Naive thymus-derived CD8-positive, alpha-beta T cell (primary cell): ENCODE data around the gene FBXW11. TPM values are rescaled to one million over a fixed set of nuclear protein-coding genes. Genes with fewer than 3 reads are reported as not detected.
"Not testable (repeated sequence)": the region's sequence is repeated elsewhere in the genome, so short reads cannot be mapped to it uniquely, and the experiment has no call there.

Experiments used
- ATAC-seq, 2 donors: fragments of 150-1000 bp; cut with Tn5 transposase in 1 of 2; sonication (Bioruptor Pico), chemical (Tn5 transposase) in 1 of 2; 1 replicate in 1 of 2; 2 replicates in 1 of 2; pipeline ENCODE4 v1.10.0; 2021; ENCODE audit warnings: mild to moderate bottlenecking in 2 of 2, moderate library complexity in 2 of 2
- POLR2A ChIA-PET: fragments of 350-600 bp; sonication (Branson Sonifier 250); formaldehyde crosslinking; loops from one replicate; lab custom pipeline; 2021; ENCODE audit warnings: antibody characterized with exemption; lab: Charles Lee
- DNase-seq, 10 donors: peaks; one replicate each; pipeline versions ENCODE4 v3.0.0 to v3.0.0-alpha.2; 2020 to 2022
- H3K27ac Mint-ChIP-seq, 10 donors: one replicate each; pipeline ENCODE4 v1.8.0; 2020 to 2022; ENCODE audit warnings: mild to moderate bottlenecking in 10 of 10, mixed read lengths in 10 of 10, moderate library complexity in 4 of 10, inconsistent platforms in 1 of 10
- H3K27me3 Mint-ChIP-seq, 5 donors: one replicate each; pipeline ENCODE4 v1.8.0; 2021 to 2022; ENCODE audit warnings: mixed read lengths in 5 of 5
- H3K36me3 Mint-ChIP-seq, 3 donors: one replicate each; pipeline ENCODE4 v1.8.0; 2020 to 2022; ENCODE audit warnings: mixed read lengths in 3 of 3, mild to moderate bottlenecking in 2 of 3, inconsistent platforms in 1 of 3
- H3K4me1 Mint-ChIP-seq, 4 donors: one replicate each; pipeline ENCODE4 v1.8.0; 2021 to 2022; ENCODE audit warnings: mixed read lengths in 4 of 4
- H3K4me3 Mint-ChIP-seq, 10 donors: one replicate each; pipeline ENCODE4 v1.8.0; 2020 to 2022; ENCODE audit warnings: mild to moderate bottlenecking in 10 of 10, mixed read lengths in 10 of 10, moderate library complexity in 6 of 10, inconsistent platforms in 1 of 10
- H3K9me3 Mint-ChIP-seq, 9 donors: one replicate each; pipeline ENCODE4 v1.8.0; 2020 to 2022; ENCODE audit warnings: mixed read lengths in 9 of 9, mild to moderate bottlenecking in 3 of 9, inconsistent platforms in 1 of 9, moderate library complexity in 1 of 9
- polyA plus RNA-seq, 3 donors: library from polyadenylated mRNA; unstranded; fragments of 300-500 nt; fragmentation: Illumina TruSeq; gene quantifications; one replicate each; pipeline ENCODE4 v1.2.3, GENCODE V29; 2021
- total RNA-seq, 8 experiments: library from RNA in 2 of 8; stranded (reverse) in 2 of 8; gene quantifications; one replicate each; pipeline ENCODE4 v1.2.3 and lab custom pipeline; 2021 to 2026

The FBXW11 gene
- total and polyA plus RNA-seq, 5 experiments from 2014 or later: 13.5 to 39.5 (median 18.3) TPM

- H3K9me3 Mint-ChIP-seq: no peaks in the 10 kb centered on the region
- POLR2A ChIA-PET: no interaction called here
Observed at GRCh38 chr5:171920765-171921391, 85.6 kb downstream of the FBXW11 start.

GRCh38 chr5:171915700-171916099 is 90.7 kb downstream of the FBXW11 start:
- DNase-seq, H3K4me3 Mint-ChIP-seq, ATAC-seq, POLR2A ChIA-PET, H3K27me3 Mint-ChIP-seq, H3K9me3 Mint-ChIP-seq, H3K36me3 Mint-ChIP-seq: not testable (repeated sequence)
- H3K4me1 Mint-ChIP-seq: peaks cover 28 to 74% (median 63%) of the 10 kb centered on the region in 4 donors
- H3K27ac Mint-ChIP-seq: peak overlapping the region in 2 of 10 donors; percentile 15 to 71

More at GRCh38 chr5:171920765-171921391, 85.6 kb downstream of the FBXW11 start:
- no peak for ATAC-seq
- peak overlapping the region in 4 of 10 donors; percentile 10 to 66 (median 54) for H3K27ac Mint-ChIP-seq
- no peaks in the 10 kb centered on the region for H3K27me3 Mint-ChIP-seq
- no peak overlapping the region for H3K4me3 Mint-ChIP-seq
- H3K4me1 Mint-ChIP-seq: peaks cover 24 to 72% (median 57%) of the 10 kb centered on the region in 4 donors
- no peak for DNase-seq
- peaks cover 0 to 1% (median 0%) of the 10 kb centered on the region in 3 donors for H3K36me3 Mint-ChIP-seq

- ATAC-seq (no peak), DNase-seq (no peak)
- POLR2A ChIA-PET: no interaction called here
- Mint-ChIP-seq H3K4me3 (no peak overlapping the region), H3K4me1 (peaks cover 25 to 67% (median 58%) of the 10 kb centered on the region in 4 donors), H3K36me3 (peaks cover 0 to 6% (median 0%) of the 10 kb centered on the region in 3 donors), H3K9me3 (no peaks in the 10 kb centered on the region), H3K27ac (peak overlapping the region in 5 of 10 donors; percentile 4 to 79 (median 16)), H3K27me3 (no peaks in the 10 kb centered on the region)
Observed at GRCh38 chr5:171914726-171915338, 91.6 kb downstream of the FBXW11 start.

- H3K27me3 Mint-ChIP-seq: no peaks in the 10 kb centered on the region
- H3K4me1 Mint-ChIP-seq: peaks cover 21 to 59% (median 50%) of the 10 kb centered on the region in 4 donors
Observed at GRCh38 chr5:171913987-171914273, 92.5 kb downstream of the FBXW11 start.

DNA sequence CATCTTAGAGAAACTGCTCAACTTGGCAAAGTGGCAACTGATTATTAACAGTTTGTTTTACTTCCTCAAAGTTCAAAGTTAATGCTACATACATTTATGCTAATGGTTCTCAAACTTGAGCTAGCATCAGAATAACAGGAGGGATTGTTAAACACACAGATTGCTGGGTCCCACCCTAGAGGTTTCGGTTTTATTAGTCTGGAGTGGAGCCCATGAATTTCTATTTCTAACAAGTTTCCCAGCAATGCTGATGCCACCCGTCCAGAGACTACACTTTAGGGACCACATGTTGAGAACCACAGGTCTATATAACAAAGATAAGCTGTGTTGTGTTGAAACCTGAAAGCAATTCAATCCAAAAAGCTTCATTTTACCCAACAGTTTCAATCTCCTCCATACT is 95.3 kb downstream of the FBXW11 start:
- Mint-ChIP-seq H3K27ac (peak overlapping the region in 1 of 10 donors; percentile 1), H3K4me1 (peaks cover 22 to 55% (median 52%) of the 10 kb centered on the region in 4 donors), H3K9me3 (no peaks in the 10 kb centered on the region), H3K36me3 (peaks cover 0 to 21% (median 3%) of the 10 kb centered on the region in 3 donors), H3K27me3 (no peaks in the 10 kb centered on the region), H3K4me3 (no peak overlapping the region)
- ATAC-seq (no peak), DNase-seq (no peak)
- POLR2A ChIA-PET: interaction anchor here (1.9 kb wide), 1 partner anchor 96 kb away, joined by 8 read pairs; the partner anchor contains the start of gene FBXW11

More at GRCh38 chr5:171913987-171914273, 92.5 kb downstream of the FBXW11 start:
- DNase-seq (no peak), ATAC-seq (no peak)
- no peaks in the 10 kb centered on the region for H3K9me3 Mint-ChIP-seq
- POLR2A ChIA-PET: interaction anchor here (0.6 to 0.7 kb wide), 2 partner anchors 16 to 495 kb away, joined by 3 read pairs; no protein-coding TSS in a partner anchor
- peaks cover 0 to 14% (median 0%) of the 10 kb centered on the region in 3 donors for H3K36me3 Mint-ChIP-seq
- peak overlapping the region in 1 of 10 donors; percentile 44 for H3K4me3 Mint-ChIP-seq
- peak overlapping the region in 9 of 10 donors; percentile 18 to 87 (median 70) for H3K27ac Mint-ChIP-seq

- no peaks in the 10 kb centered on the region for H3K27me3 Mint-ChIP-seq
- POLR2A ChIA-PET: no interaction called here
- no peaks in the 10 kb centered on the region for H3K9me3 Mint-ChIP-seq
- peaks cover 0 to 21% (median 3%) of the 10 kb centered on the region in 3 donors for H3K36me3 Mint-ChIP-seq
- ATAC-seq (no peak), DNase-seq (no peak)
- H3K4me1 Mint-ChIP-seq: peaks cover 21 to 52% (median 50%) of the 10 kb centered on the region in 4 donors
- no peak overlapping the region for H3K4me3 Mint-ChIP-seq
- H3K27ac Mint-ChIP-seq: peak overlapping the region in 1 of 10 donors; percentile 60
Observed at GRCh38 chr5:171908638-171909037, 97.8 kb downstream of the FBXW11 start.

DNA sequence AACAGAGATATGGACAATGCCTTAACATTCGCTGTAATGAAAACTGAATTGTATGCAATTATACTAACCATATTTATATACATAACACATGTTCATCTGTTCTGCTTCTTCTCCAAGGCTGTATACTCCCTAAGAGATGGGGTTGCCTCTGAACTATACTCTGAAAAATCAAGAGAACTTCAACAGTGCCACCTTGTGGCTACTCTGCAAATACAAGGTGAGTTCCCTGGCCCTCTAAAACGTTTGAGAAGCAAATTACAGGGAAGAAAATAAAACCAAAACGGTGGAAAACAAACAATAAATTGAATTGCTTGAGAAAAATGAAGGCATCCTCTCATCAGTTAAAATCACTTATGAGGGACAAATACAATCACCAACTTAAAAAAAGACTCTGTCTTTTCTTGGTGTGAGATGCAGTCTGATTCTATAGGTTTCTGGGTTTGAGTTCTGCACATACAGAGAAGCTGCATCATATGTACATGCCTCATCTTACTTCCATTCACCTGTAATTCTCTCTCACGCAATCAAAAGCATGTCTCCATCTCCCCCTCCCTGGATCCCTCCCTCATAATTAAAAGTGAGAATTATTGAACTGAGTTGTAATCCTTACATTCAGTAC is 98.6 kb downstream of the FBXW11 start:
- H3K4me3 Mint-ChIP-seq: no peak overlapping the region
- DNase-seq: peak in 9 of 10 donors; percentile 5 to 65 (median 41)
- H3K27ac Mint-ChIP-seq: no peak overlapping the region
- peaks cover 0 to 21% (median 3%) of the 10 kb centered on the region in 3 donors for H3K36me3 Mint-ChIP-seq
- H3K9me3 Mint-ChIP-seq: no peaks in the 10 kb centered on the region
- H3K4me1 Mint-ChIP-seq: peaks cover 20 to 49% (median 45%) of the 10 kb centered on the region in 4 donors
- POLR2A ChIA-PET: no interaction called here
- peak; percentile 73 to 75 for ATAC-seq
- no peaks in the 10 kb centered on the region for H3K27me3 Mint-ChIP-seq

- peaks cover 22 to 47% (median 45%) of the 10 kb centered on the region in 4 donors for H3K4me1 Mint-ChIP-seq
- POLR2A ChIA-PET: interaction anchor here (0.6 kb wide), 1 partner anchor 105 kb away, joined by 4 read pairs; no protein-coding TSS in a partner anchor
- no peaks in the 10 kb centered on the region for H3K27me3 Mint-ChIP-seq
- no peak overlapping the region for H3K4me3 Mint-ChIP-seq
- DNase-seq: no peak
- H3K9me3 Mint-ChIP-seq: no peaks in the 10 kb centered on the region
- H3K36me3 Mint-ChIP-seq: peaks cover 0 to 25% (median 3%) of the 10 kb centered on the region in 3 donors
- no peak overlapping the region for H3K27ac Mint-ChIP-seq
- no peak for ATAC-seq
Observed at GRCh38 chr5:171906703-171907590, 99.5 kb downstream of the FBXW11 start.

GRCh38 chr5:171906066-171906570 is 100.3 kb downstream of the FBXW11 start:
- peak overlapping the region in 2 of 10 donors; percentile 0 to 53 for H3K27ac Mint-ChIP-seq
- ATAC-seq: no peak
- POLR2A ChIA-PET: interaction anchor here (0.6 kb wide), 1 partner anchor 106 kb away, joined by 4 read pairs; no protein-coding TSS in a partner anchor
- peaks cover 0 to 26% (median 3%) of the 10 kb centered on the region in 3 donors for H3K36me3 Mint-ChIP-seq
- H3K9me3 Mint-ChIP-seq: no peaks in the 10 kb centered on the region
- peaks cover 24 to 49% (median 40%) of the 10 kb centered on the region in 4 donors for H3K4me1 Mint-ChIP-seq
- peak overlapping the region in 1 of 10 donors; percentile 22 for H3K4me3 Mint-ChIP-seq
- no peak for DNase-seq
- no peaks in the 10 kb centered on the region for H3K27me3 Mint-ChIP-seq

GRCh38 chr5:171904886-171905285 is 101.6 kb downstream of the FBXW11 start:
- peaks cover 26 to 49% (median 40%) of the 10 kb centered on the region in 4 donors for H3K4me1 Mint-ChIP-seq
- peaks cover 0 to 31% (median 3%) of the 10 kb centered on the region in 3 donors for H3K36me3 Mint-ChIP-seq
- H3K27me3 Mint-ChIP-seq: no peaks in the 10 kb centered on the region
- no peaks in the 10 kb centered on the region for H3K9me3 Mint-ChIP-seq
- POLR2A ChIA-PET: no interaction called here
- ATAC-seq: no peak
- DNase-seq: no peak
- peak overlapping the region in 2 of 10 donors; percentile 5 to 10 for H3K27ac Mint-ChIP-seq
- H3K4me3 Mint-ChIP-seq: no peak overlapping the region

- H3K27me3 Mint-ChIP-seq: no peaks in the 10 kb centered on the region
- ATAC-seq (no peak), DNase-seq (no peak)
- POLR2A ChIA-PET: no interaction called here
- no peaks in the 10 kb centered on the region for H3K9me3 Mint-ChIP-seq
- H3K27ac Mint-ChIP-seq: no peak overlapping the region
- peaks cover 26 to 49% (median 43%) of the 10 kb centered on the region in 4 donors for H3K4me1 Mint-ChIP-seq
- no peak overlapping the region for H3K4me3 Mint-ChIP-seq
- peaks cover 0 to 46% (median 10%) of the 10 kb centered on the region in 3 donors for H3K36me3 Mint-ChIP-seq
Observed at GRCh38 chr5:171901764-171902163, 104.7 kb downstream of the FBXW11 start.

DNA sequence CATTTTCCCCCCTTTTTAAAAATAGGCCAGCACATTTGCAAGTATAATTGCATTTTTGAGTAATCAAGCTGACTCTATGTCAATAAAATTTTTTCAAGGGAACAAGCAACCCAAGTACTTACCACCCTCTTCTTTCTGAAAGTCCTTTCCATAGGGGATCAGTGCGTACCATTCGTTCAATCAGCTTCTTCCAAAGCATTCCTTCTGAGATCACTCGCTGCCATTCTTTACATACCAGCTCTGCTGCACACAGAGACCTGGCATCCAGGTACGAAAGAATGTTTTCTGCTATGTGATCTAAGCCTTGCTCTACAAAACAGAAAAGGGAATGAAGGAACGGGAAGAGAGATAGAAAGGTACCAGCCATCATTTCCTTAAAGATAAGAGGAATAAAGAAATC is 106.6 kb downstream of the FBXW11 start:
- Mint-ChIP-seq H3K36me3 (peaks cover 0 to 65% (median 18%) of the 10 kb centered on the region in 3 donors), H3K4me1 (peaks cover 17 to 33% (median 24%) of the 10 kb centered on the region in 4 donors), H3K27ac (no peak overlapping the region), H3K9me3 (no peaks in the 10 kb centered on the region), H3K4me3 (no peak overlapping the region), H3K27me3 (no peaks in the 10 kb centered on the region)
- POLR2A ChIA-PET: no interaction called here
- ATAC-seq (no peak), DNase-seq (no peak)
